ENCODE measurements around the gene ZNF716. TPM values are rescaled to one million over a fixed set of nuclear protein-coding genes. Genes with fewer than 3 reads are reported as not detected.
"Not testable (repeated sequence)": the region's sequence is repeated elsewhere in the genome, so short reads cannot be mapped to it uniquely, and the experiment has no call there.

ZNF716 gene
- total RNA-seq, 1 donor from 2014 or later: not detected

DNA sequence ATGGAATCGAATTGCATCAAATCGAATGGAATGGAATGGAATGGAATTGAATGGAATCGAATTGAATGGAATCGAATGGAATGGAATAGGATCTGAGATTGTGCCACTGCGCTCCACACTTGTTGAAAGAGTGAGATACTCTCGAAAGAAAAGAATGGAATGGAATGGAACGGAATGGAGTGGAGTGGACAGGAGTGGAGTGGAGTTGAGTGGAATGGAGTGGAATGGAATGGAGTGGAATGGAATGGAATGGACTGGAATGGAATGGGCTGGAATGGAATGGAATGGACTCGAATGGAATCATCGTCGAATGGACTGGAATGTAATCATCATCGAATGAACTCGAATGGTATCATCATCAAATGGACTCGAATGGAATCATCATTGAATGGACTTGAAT, 38.0 kb downstream of the ZNF716 start:
- no peak for DNase-seq (ENCODE audit: low read depth)
- TF ChIP-seq, protein P1, sequence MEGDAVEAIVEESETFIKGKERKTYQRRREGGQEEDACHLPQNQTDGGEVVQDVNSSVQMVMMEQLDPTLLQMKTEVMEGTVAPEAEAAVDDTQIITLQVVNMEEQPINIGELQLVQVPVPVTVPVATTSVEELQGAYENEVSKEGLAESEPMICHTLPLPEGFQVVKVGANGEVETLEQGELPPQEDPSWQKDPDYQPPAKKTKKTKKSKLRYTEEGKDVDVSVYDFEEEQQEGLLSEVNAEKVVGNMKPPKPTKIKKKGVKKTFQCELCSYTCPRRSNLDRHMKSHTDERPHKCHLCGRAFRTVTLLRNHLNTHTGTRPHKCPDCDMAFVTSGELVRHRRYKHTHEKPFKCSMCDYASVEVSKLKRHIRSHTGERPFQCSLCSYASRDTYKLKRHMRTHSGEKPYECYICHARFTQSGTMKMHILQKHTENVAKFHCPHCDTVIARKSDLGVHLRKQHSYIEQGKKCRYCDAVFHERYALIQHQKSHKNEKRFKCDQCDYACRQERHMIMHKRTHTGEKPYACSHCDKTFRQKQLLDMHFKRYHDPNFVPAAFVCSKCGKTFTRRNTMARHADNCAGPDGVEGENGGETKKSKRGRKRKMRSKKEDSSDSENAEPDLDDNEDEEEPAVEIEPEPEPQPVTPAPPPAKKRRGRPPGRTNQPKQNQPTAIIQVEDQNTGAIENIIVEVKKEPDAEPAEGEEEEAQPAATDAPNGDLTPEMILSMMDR (conservative IDR thresholded peaks at IDR 0.05; ENCODE audit: low read depth, low read length): no peak
- H3K4me3 ChIP-seq (ENCODE audit: low read depth, low read length): no peak overlapping the region

DNA sequence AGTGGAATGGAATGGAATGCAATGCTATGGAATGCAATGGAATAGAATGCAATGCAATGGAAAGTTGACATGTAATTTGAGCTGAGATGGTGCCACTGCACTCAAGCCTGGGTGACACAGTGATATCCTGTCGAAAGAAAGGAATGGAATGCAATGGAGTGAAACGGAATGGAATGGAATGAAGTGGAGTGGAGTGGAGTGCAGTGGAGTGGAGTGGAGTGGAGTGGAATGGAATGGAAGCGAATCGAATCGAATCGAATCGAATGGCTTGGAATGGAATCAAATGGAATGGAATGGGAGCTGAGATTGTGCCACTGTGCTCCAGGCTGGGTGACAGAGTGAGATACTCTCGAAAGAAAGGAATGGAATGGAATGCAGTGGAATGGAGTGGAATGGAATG, 45.1 kb downstream of the ZNF716 start:
- DNase-seq (ENCODE audit: low read depth): not testable (repeated sequence)

DNA sequence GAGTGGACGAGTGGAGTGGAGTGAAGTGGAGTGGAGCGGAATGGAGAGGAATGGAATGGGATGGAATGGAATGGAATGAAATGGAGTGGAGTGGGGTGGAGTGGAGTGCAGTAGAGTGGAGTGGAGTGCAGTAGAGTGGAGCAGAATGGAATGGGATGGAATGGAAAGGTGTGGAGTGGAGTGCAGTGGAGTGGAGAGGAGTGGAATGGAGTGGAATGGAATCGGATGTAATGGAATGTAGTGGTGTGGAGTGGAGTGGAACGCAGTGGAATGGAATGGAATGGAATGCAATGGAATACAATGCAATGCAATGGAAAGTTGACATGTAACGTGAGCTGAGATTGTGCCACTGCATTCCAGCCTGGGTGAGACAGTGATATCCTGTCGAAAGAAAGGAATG, 46.4 kb downstream of the ZNF716 start:
- TF ChIP-seq, protein P1 (conservative IDR thresholded peaks at IDR 0.05; ENCODE audit: low read depth, low read length): no peak
- no peak for DNase-seq (ENCODE audit: low read depth)

More for the DNA sequence above, 45.1 kb downstream of the ZNF716 start:
- H3K4me3 ChIP-seq (ENCODE audit: low read depth, low read length): not testable (repeated sequence)

DNA sequence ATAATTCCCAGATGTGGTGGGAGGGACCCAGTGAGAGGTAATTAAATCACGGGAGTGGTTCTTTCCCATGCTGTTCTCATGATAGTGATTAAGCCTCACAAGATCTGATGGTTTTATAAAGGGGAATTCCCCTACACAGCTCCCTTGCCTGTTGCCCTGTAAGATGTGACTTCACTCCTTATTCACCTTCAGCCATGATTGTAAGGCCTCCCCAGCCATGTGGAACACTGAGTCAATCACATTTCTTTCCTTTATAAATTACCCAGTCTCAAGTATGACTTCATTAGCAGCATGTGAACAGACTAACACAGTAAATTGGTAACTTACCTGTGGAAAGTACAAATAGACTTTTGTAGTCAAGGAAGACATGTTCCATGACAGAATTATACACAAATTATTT, 55.2 kb downstream of the ZNF716 start:
- TF ChIP-seq, protein P1 (conservative IDR thresholded peaks at IDR 0.05; ENCODE audit: low read depth, low read length): no peak
- H3K4me3 ChIP-seq (ENCODE audit: low read depth, low read length): no peak overlapping the region
- no peak for DNase-seq (ENCODE audit: low read depth)

More for the DNA sequence above, 46.4 kb downstream of the ZNF716 start:
- H3K4me3 ChIP-seq (ENCODE audit: low read depth, low read length): no peak overlapping the region

All from epithelial cell of proximal tubule (primary cell).